ENCODE results near the gene RAB10.
"Not testable (repeated sequence)": the region's sequence is repeated elsewhere in the genome, so short reads cannot be mapped to it uniquely, and the experiment has no call there.

Gene RAB10

GRCh38 chr2:26058390-26058789 lies 24.5 kb downstream of the RAB10 start:
- no peak for DNase-seq (ENCODE audit: low read depth)

- DNase-seq (ENCODE audit: low read depth), result no peak
Measured at GRCh38 chr2:26059542-26059941, 25.7 kb downstream of the RAB10 start.

- DNase-seq (ENCODE audit: low read depth), result no peak
Measured at GRCh38 chr2:26061539-26061938, 27.7 kb downstream of the RAB10 start.

GRCh38 chr2:26064846-26065245 lies 31.0 kb downstream of the RAB10 start:
- no peak for DNase-seq (ENCODE audit: low read depth)

- DNase-seq (ENCODE audit: low read depth), result no peak
Measured at GRCh38 chr2:26067186-26067974, 33.5 kb downstream of the RAB10 start.

- no peak for DNase-seq (ENCODE audit: low read depth)
Measured at GRCh38 chr2:26067980-26068507, 34.2 kb downstream of the RAB10 start.

- DNase-seq (ENCODE audit: low read depth), result peak; percentile 49
Measured at GRCh38 chr2:26068602-26069298, 34.9 kb downstream of the RAB10 start.

- DNase-seq (ENCODE audit: low read depth), result no peak
Measured at GRCh38 chr2:26070730-26071129, 36.8 kb downstream of the RAB10 start.

GRCh38 chr2:26072925-26073768 lies 39.3 kb downstream of the RAB10 start:
- no peak for DNase-seq (ENCODE audit: low read depth)

- no peak for DNase-seq (ENCODE audit: low read depth)
Measured at GRCh38 chr2:26073830-26074229, 39.9 kb downstream of the RAB10 start.

GRCh38 chr2:26074676-26075075 lies 40.8 kb downstream of the RAB10 start:
- DNase-seq (ENCODE audit: low read depth), result no peak

- DNase-seq (ENCODE audit: low read depth), result no peak
Measured at GRCh38 chr2:26075173-26075572, 41.3 kb downstream of the RAB10 start.

- no peak for DNase-seq (ENCODE audit: low read depth)
Measured at GRCh38 chr2:26076001-26076587, 42.2 kb downstream of the RAB10 start.

- DNase-seq (ENCODE audit: low read depth), result no peak
Measured at GRCh38 chr2:26077291-26077690, 43.4 kb downstream of the RAB10 start.

- DNase-seq (ENCODE audit: low read depth), result no peak
Measured at GRCh38 chr2:26078939-26079338, 45.1 kb downstream of the RAB10 start.

- no peak for DNase-seq (ENCODE audit: low read depth)
Measured at GRCh38 chr2:26080356-26080755, 46.5 kb downstream of the RAB10 start.

GRCh38 chr2:26080925-26081324 lies 47.0 kb downstream of the RAB10 start:
- DNase-seq (ENCODE audit: low read depth), result not testable (repeated sequence)

GRCh38 chr2:26081556-26081955 lies 47.7 kb downstream of the RAB10 start:
- DNase-seq (ENCODE audit: low read depth), result no peak

- no peak for DNase-seq (ENCODE audit: low read depth)
Measured at GRCh38 chr2:26086155-26086637, 52.3 kb downstream of the RAB10 start.

GRCh38 chr2:26086779-26087178 lies 52.9 kb downstream of the RAB10 start:
- DNase-seq (ENCODE audit: low read depth), result no peak

GRCh38 chr2:26088038-26088643 lies 54.3 kb downstream of the RAB10 start:
- DNase-seq (ENCODE audit: low read depth), result no peak

Measured in stimulated activated CD4-positive, alpha-beta T cell treated with anti-CD3 and anti-CD28 coated beads, Interleukin-2, amount 100 ng/mL, for 4 hours (primary cell).